Right atrium auricular region (tissue), 2 donors: Measurements from ENCODE around the gene MAPK8. TPM values are rescaled to one million over a fixed set of nuclear protein-coding genes. Genes with fewer than 3 reads are reported as not detected.

Experiments used
- DNase-seq: peaks from one replicate; pipeline ENCODE4 v3.0.0-alpha.2; 2019; ENCODE audit warnings: low spot score
- H3K27ac ChIP-seq, 2 donors: fragments of 200-600 bp; sonication (generic); 1 replicate in 1 of 2; 2 replicates in 1 of 2; pipeline ENCODE4 v1.5.1; 2016 to 2019
- H3K27me3 ChIP-seq, 2 donors: fragments of 200-600 bp; sonication (generic); one replicate each; pipeline versions ENCODE4 v1.5.1 to v1.6.0; 2017 to 2019
- H3K36me3 ChIP-seq: fragments of 200-600 bp; sonication (generic); one replicate; pipeline ENCODE4 v1.5.1; 2016
- H3K4me1 ChIP-seq, 2 donors: fragments of 200-600 bp; sonication (generic); one replicate each; pipeline versions ENCODE4 v1.5.1 to v1.6.0; 2017 to 2019
- H3K4me3 ChIP-seq, 2 donors: fragments of 200-600 bp; sonication (generic); 1 replicate in 1 of 2; 2 replicates in 1 of 2; pipeline ENCODE4 v1.5.1; 2017 to 2019; ENCODE audit warnings: mild to moderate bottlenecking in 1 of 2, moderate library complexity in 1 of 2
- H3K9me3 ChIP-seq, 2 donors: fragments of 200-600 bp; sonication (generic); one replicate each; pipeline ENCODE4 v1.5.1; 2019
- CTCF ChIP-seq, 2 donors: fragments of 200-600 bp; sonication (generic); IDR thresholded peaks; one replicate each; pipeline ENCODE4 v1.5.1; 2019; ENCODE audit warnings: antibody characterized with exemption in 2 of 2
- total RNA-seq, 2 donors: library from RNA; depleted of rRNA; stranded (reverse); fragments of >200 nt; gene quantifications; one replicate each; pipeline ENCODE4 v1.1.0, GENCODE V29; 2016

Gene MAPK8
- total RNA-seq, 2 donors from 2014 or later = 22.3 to 26.5 TPM

- Histone ChIP-seq H3K27ac (no peak overlapping the region), H3K27me3 (no peaks in the 10 kb centered on the region), H3K36me3 (no peaks in the 10 kb centered on the region), H3K4me3 (no peak overlapping the region), H3K9me3 (no peaks in the 10 kb centered on the region), H3K4me1 (peaks cover 0 to 41% of the 10 kb centered on the region in 2 donors)
- DNase-seq = peak; percentile 36
- no peak for TF ChIP-seq CTCF (IDR thresholded peaks at IDR 0.05)
Observed at GRCh38 chr10:48461623-48462481, 155.4 kb downstream of the MAPK8 start.

GRCh38 chr10:48462482-48463020 is 156.1 kb downstream of the MAPK8 start:
- Histone ChIP-seq H3K36me3 (no peaks in the 10 kb centered on the region), H3K4me3 (no peak overlapping the region), H3K9me3 (no peaks in the 10 kb centered on the region), H3K4me1 (peaks cover 0 to 35% of the 10 kb centered on the region in 2 donors), H3K27me3 (no peaks in the 10 kb centered on the region), H3K27ac (no peak overlapping the region)
- peak; percentile 56 for DNase-seq
- no peak for TF ChIP-seq CTCF (IDR thresholded peaks at IDR 0.05)

- Histone ChIP-seq H3K36me3 (no peaks in the 10 kb centered on the region), H3K4me1 (peaks cover 0 to 35% of the 10 kb centered on the region in 2 donors), H3K27me3 (no peaks in the 10 kb centered on the region), H3K4me3 (no peak overlapping the region), H3K27ac (no peak overlapping the region), H3K9me3 (no peaks in the 10 kb centered on the region)
- no peak for TF ChIP-seq CTCF (IDR thresholded peaks at IDR 0.05)
- DNase-seq = peak; percentile 55
Observed at GRCh38 chr10:48463318-48464003, 157.0 kb downstream of the MAPK8 start.

- Histone ChIP-seq H3K36me3 (no peaks in the 10 kb centered on the region), H3K4me1 (peaks cover 0 to 35% of the 10 kb centered on the region in 2 donors), H3K4me3 (no peak overlapping the region), H3K9me3 (no peaks in the 10 kb centered on the region), H3K27ac (peak overlapping the region in 1 of 2 donors; percentile 74), H3K27me3 (no peaks in the 10 kb centered on the region)
- DNase-seq = no peak
- no peak for TF ChIP-seq CTCF (IDR thresholded peaks at IDR 0.05)
Observed at GRCh38 chr10:48464121-48464870, 157.8 kb downstream of the MAPK8 start.

- no peak for TF ChIP-seq CTCF (IDR thresholded peaks at IDR 0.05)
- H3K4me1 ChIP-seq = peaks cover 0 to 35% of the 10 kb centered on the region in 2 donors
- no peaks in the 10 kb centered on the region for H3K9me3 ChIP-seq
- peak overlapping the region; percentile 58 to 74 for H3K27ac ChIP-seq
- no peaks in the 10 kb centered on the region for H3K36me3 ChIP-seq
- H3K27me3 ChIP-seq = no peaks in the 10 kb centered on the region
- no peak for DNase-seq
- H3K4me3 ChIP-seq = peak overlapping the region in 1 of 2 donors; percentile 23
Observed at GRCh38 chr10:48464871-48465736, 158.6 kb downstream of the MAPK8 start.
